ENCODE measurements around the gene UGT2B7. TPM values are rescaled to one million over a fixed set of nuclear protein-coding genes. Genes with fewer than 3 reads are reported as not detected.

Gene UGT2B7
- total and polyA plus RNA-seq, 2 donors (not counting 1 experiment from before 2014, with no cell fraction given): not detected

DNA sequence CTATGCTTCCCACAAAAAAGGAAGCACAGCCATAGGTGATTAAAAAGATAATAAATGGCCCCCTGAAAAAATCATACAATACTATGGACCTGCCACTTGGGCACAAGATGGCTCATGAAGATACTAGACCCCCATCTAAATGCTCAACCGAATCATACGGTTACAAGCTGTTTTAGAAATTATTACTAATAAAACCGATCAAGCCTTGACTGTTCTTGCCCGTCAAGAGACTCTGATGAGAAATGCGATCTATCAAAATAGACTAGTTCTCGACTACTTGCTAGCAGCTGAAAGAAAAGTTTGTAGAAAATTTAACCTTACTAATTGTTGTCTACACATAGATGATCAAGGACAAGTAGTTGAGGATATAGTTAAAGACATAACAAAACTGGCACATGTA is 40.1 kb upstream of the UGT2B7 start:
- Histone ChIP-seq H3K9ac (ENCODE audit: insufficient read depth, low read length) (no peak overlapping the region), H3K9me3 (ENCODE audit: control insufficient read depth, insufficient read depth, low read depth, low read length) (no peaks in the 10 kb centered on the region), H3K4me1 (ENCODE audit: control insufficient read depth, extremely low read depth, insufficient read depth, low read length) (no peaks in the 10 kb centered on the region), H3K27ac (ENCODE audit: insufficient read depth, low read length) (no peak overlapping the region), H4K20me1 (ENCODE audit: control insufficient read depth, extremely low read depth, insufficient read depth, low read length) (no peaks in the 10 kb centered on the region), H2AFZ (ENCODE audit: low read length) (no peak overlapping the region), H3K4me3 (replicated peaks in 1 of 4; ENCODE audit: control extremely low read depth in 1 of 4, insufficient read depth in 1 of 4, low read depth in 3 of 4, low read length in 4 of 4) (no peak overlapping the region), H3K4me2 (ENCODE audit: extremely low read depth, insufficient read depth, low read length) (no peak overlapping the region), H3K36me3 (ENCODE audit: control insufficient read depth, insufficient read depth, low read length) (no peaks in the 10 kb centered on the region), H3K27me3 (ENCODE audit: control insufficient read depth, insufficient read depth, low read length) (no peaks in the 10 kb centered on the region), H3K79me2 (ENCODE audit: control insufficient read depth, insufficient read depth, low read length) (no peaks in the 10 kb centered on the region)
- TF ChIP-seq EZH2 (IDR thresholded peaks at IDR 0.05; ENCODE audit: low read length, missing control alignments): no peak
- TF ChIP-seq, protein P1, sequence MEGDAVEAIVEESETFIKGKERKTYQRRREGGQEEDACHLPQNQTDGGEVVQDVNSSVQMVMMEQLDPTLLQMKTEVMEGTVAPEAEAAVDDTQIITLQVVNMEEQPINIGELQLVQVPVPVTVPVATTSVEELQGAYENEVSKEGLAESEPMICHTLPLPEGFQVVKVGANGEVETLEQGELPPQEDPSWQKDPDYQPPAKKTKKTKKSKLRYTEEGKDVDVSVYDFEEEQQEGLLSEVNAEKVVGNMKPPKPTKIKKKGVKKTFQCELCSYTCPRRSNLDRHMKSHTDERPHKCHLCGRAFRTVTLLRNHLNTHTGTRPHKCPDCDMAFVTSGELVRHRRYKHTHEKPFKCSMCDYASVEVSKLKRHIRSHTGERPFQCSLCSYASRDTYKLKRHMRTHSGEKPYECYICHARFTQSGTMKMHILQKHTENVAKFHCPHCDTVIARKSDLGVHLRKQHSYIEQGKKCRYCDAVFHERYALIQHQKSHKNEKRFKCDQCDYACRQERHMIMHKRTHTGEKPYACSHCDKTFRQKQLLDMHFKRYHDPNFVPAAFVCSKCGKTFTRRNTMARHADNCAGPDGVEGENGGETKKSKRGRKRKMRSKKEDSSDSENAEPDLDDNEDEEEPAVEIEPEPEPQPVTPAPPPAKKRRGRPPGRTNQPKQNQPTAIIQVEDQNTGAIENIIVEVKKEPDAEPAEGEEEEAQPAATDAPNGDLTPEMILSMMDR (conservative IDR thresholded peaks at IDR 0.05 in 1 of 2, IDR thresholded peaks at IDR 0.05 in 1 of 2; ENCODE audit: low read depth in 1 of 2, low read length in 2 of 2): no peak
- DNase-seq (ENCODE audit: low read depth in 2 of 2): no peak

DNA sequence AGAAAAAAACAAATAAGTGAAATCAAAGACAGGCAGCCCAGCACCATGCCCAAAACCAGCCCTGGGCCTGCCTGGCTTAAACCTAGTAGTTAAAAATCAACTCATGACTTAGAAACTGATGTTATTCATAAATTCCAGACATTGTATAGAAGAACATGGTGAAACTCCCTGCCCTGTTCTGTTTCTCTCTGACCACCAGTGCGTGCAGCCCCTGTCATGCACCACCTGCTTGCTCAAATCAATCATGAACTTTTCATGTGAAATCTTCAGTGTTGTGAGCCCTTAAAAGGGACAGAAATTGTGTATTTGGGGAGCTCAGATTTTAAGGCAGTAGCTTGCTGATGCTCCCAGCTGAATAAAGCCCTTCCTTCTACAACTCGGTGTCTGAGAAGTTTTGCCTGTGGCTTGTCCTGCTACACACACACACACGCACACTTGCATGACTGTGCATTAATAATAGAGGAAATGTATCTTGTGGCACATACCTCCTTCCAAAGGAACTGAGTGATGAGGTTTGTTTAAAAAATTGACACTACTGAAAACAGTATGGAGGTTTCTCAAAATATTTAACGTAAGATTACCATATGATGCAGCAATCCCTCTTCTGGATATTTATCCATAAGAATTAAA is 39.2 kb upstream of the UGT2B7 start:
- Histone ChIP-seq H3K4me3 (replicated peaks in 1 of 4; ENCODE audit: control extremely low read depth in 1 of 4, insufficient read depth in 1 of 4, low read depth in 3 of 4, low read length in 4 of 4) (no peak overlapping the region), H3K9ac (ENCODE audit: insufficient read depth, low read length) (no peak overlapping the region), H3K9me3 (ENCODE audit: control insufficient read depth, insufficient read depth, low read depth, low read length) (no peaks in the 10 kb centered on the region), H3K27ac (ENCODE audit: insufficient read depth, low read length) (no peak overlapping the region), H3K4me2 (ENCODE audit: extremely low read depth, insufficient read depth, low read length) (no peak overlapping the region), H3K36me3 (ENCODE audit: control insufficient read depth, insufficient read depth, low read length) (no peaks in the 10 kb centered on the region), H2AFZ (ENCODE audit: low read length) (no peak overlapping the region), H4K20me1 (ENCODE audit: control insufficient read depth, extremely low read depth, insufficient read depth, low read length) (no peaks in the 10 kb centered on the region), H3K4me1 (ENCODE audit: control insufficient read depth, extremely low read depth, insufficient read depth, low read length) (no peaks in the 10 kb centered on the region), H3K79me2 (ENCODE audit: control insufficient read depth, insufficient read depth, low read length) (no peaks in the 10 kb centered on the region), H3K27me3 (ENCODE audit: control insufficient read depth, insufficient read depth, low read length) (no peaks in the 10 kb centered on the region)
- DNase-seq (ENCODE audit: low read depth in 2 of 2): peak in 1 of 2 donors; percentile 37
- no peak for TF ChIP-seq EZH2 (IDR thresholded peaks at IDR 0.05; ENCODE audit: low read length, missing control alignments)
- TF ChIP-seq, protein P1 (conservative IDR thresholded peaks at IDR 0.05 in 1 of 2, IDR thresholded peaks at IDR 0.05 in 1 of 2; ENCODE audit: low read depth in 1 of 2, low read length in 2 of 2): no peak

DNA sequence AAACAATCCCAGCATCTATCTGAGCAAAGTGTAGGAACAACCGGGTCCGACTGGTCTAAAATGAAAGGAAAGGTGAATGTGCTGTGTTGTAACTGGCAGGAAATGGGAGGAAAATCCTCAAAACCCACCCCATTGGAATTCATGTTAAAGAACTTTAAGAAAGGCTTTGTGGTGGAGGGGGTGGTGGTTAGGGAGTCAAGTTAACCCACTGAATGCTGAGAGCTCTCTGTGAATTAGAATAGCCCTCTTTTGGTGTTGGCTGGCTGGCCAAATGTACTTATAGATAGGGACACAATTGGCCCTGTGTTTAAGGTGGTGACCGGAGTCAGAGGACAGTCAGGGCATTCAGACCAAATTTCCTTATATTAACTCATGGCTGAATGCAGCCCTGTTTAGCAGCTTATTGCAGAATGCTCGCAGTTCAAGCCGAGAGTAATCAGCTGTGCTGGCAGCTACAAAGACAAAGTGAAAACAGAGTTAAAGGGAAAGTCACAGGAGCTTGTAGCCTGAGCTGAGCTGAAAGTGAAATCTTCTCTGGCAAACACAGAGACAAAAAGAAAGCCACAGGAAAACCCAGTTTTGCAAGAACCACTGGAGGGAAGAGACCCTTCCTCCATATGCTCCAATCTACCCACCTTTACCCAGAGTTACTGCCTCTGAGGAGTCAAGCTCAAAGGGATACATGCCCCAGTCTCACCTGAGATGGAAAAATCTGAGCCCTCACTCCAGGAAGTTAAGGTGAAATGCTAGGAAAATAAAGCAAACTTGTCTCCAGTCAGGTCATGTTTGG is 38.5 kb upstream of the UGT2B7 start:
- TF ChIP-seq, protein P1 (conservative IDR thresholded peaks at IDR 0.05 in 1 of 2, IDR thresholded peaks at IDR 0.05 in 1 of 2; ENCODE audit: low read depth in 1 of 2, low read length in 2 of 2): no peak
- no peak for TF ChIP-seq EZH2 (IDR thresholded peaks at IDR 0.05; ENCODE audit: low read length, missing control alignments)
- no peaks in the 10 kb centered on the region for H4K20me1 ChIP-seq (ENCODE audit: control insufficient read depth, extremely low read depth, insufficient read depth, low read length)
- H3K27ac ChIP-seq (ENCODE audit: insufficient read depth, low read length): no peak overlapping the region
- no peak overlapping the region for H3K9ac ChIP-seq (ENCODE audit: insufficient read depth, low read length)
- H3K4me2 ChIP-seq (ENCODE audit: extremely low read depth, insufficient read depth, low read length): peak overlapping the region; percentile 13
- no peaks in the 10 kb centered on the region for H3K27me3 ChIP-seq (ENCODE audit: control insufficient read depth, insufficient read depth, low read length)
- no peak overlapping the region for H2AFZ ChIP-seq (ENCODE audit: low read length)
- no peaks in the 10 kb centered on the region for H3K9me3 ChIP-seq (ENCODE audit: control insufficient read depth, insufficient read depth, low read depth, low read length)
- no peaks in the 10 kb centered on the region for H3K4me1 ChIP-seq (ENCODE audit: control insufficient read depth, extremely low read depth, insufficient read depth, low read length)
- no peaks in the 10 kb centered on the region for H3K36me3 ChIP-seq (ENCODE audit: control insufficient read depth, insufficient read depth, low read length)
- H3K4me3 ChIP-seq (replicated peaks in 1 of 4; ENCODE audit: control extremely low read depth in 1 of 4, insufficient read depth in 1 of 4, low read depth in 3 of 4, low read length in 4 of 4): no peak overlapping the region
- DNase-seq (ENCODE audit: low read depth in 2 of 2): peak; percentile 12 to 30
- no peaks in the 10 kb centered on the region for H3K79me2 ChIP-seq (ENCODE audit: control insufficient read depth, insufficient read depth, low read length)

All from fibroblast of lung (primary cell).